Keratinocyte (primary cell): ENCODE measurements around the gene EMX2. TPM values are rescaled to one million over a fixed set of nuclear protein-coding genes. Genes with fewer than 3 reads are reported as not detected.

Experiments used
- DNase-seq: peaks from one replicate; pipeline ENCODE4 v3.0.0-alpha.2; 2011; ENCODE audit warnings: low read depth, missing footprints, low spot score
- FAIRE-seq: peaks from 2 replicates; lab custom pipeline; 2011; peaks lifted over from hg19 to GRCh38; lab: Jason Lieb, UNC
- H2AFZ ChIP-seq: 2 replicates; pipeline ENCODE4 v1.6.0; 2012; ENCODE audit warnings: low read length, control low read depth, inconsistent platforms; ENCODE audit not compliant: control insufficient read depth
- H3K27ac ChIP-seq: 2 replicates; pipeline ENCODE4 v1.5.1; 2011; ENCODE audit warnings: low read length; ENCODE audit not compliant: control insufficient read depth, insufficient read depth
- H3K27me3 ChIP-seq: 3 replicates; pipeline ENCODE4 v1.6.0; 2011; ENCODE audit warnings: low read length; ENCODE audit not compliant: control insufficient read depth, insufficient read depth; ENCODE audit errors: extremely low read depth
- H3K36me3 ChIP-seq, 2 experiments: 2 replicates in 1 of 2; 3 replicates in 1 of 2; pipeline ENCODE4 v1.5.1; 2011; ENCODE audit warnings: low read length in 2 of 2, mild to moderate bottlenecking in 1 of 2; ENCODE audit not compliant: control insufficient read depth in 2 of 2, insufficient read depth in 2 of 2; ENCODE audit errors: extremely low read depth in 1 of 2
- H3K4me1 ChIP-seq: 3 replicates; pipeline ENCODE4 v1.5.1; 2011; ENCODE audit warnings: low read length; ENCODE audit not compliant: control insufficient read depth, insufficient read depth; ENCODE audit errors: extremely low read depth
- H3K4me2 ChIP-seq: 3 replicates; pipeline ENCODE4 v1.6.0; 2011; ENCODE audit warnings: low read depth, low read length; ENCODE audit not compliant: control insufficient read depth, insufficient read depth; ENCODE audit errors: extremely low read depth
- H3K4me3 ChIP-seq, 3 experiments: fragments of 200-600 bp in 1 of 3; sonication (generic) in 1 of 3; 2 replicates in 2 of 3; 3 replicates in 1 of 3; pipeline ENCODE4 v1.5.1; 2011 to 2016; ENCODE audit warnings: low read length in 3 of 3, mild to moderate bottlenecking in 3 of 3, control low read depth in 2 of 3, inconsistent platforms in 1 of 3, low read depth in 1 of 3, mixed read lengths in 1 of 3, mixed run types in 1 of 3, moderate library complexity in 1 of 3; ENCODE audit not compliant: control insufficient read depth in 2 of 3, insufficient read depth in 2 of 3; ENCODE audit errors: extremely low read depth in 1 of 3
- H3K79me2 ChIP-seq: 2 replicates; pipeline ENCODE4 v1.6.0; 2012; ENCODE audit warnings: low read length; ENCODE audit not compliant: control insufficient read depth, insufficient read depth
- H3K9ac ChIP-seq: 3 replicates; pipeline ENCODE4 v1.6.0; 2011; ENCODE audit warnings: low read length; ENCODE audit not compliant: control insufficient read depth, insufficient read depth; ENCODE audit errors: extremely low read depth
- H3K9me1 ChIP-seq: 3 replicates; pipeline ENCODE4 v1.6.0; 2011; ENCODE audit warnings: low read length; ENCODE audit not compliant: control insufficient read depth, insufficient read depth; ENCODE audit errors: extremely low read depth
- H3K9me3 ChIP-seq: 2 replicates; pipeline ENCODE4 v1.5.1; 2012; ENCODE audit warnings: low read depth, low read length; ENCODE audit not compliant: control insufficient read depth
- H4K20me1 ChIP-seq: 3 replicates; pipeline ENCODE4 v1.6.0; 2011; ENCODE audit warnings: low read length; ENCODE audit not compliant: control insufficient read depth, insufficient read depth; ENCODE audit errors: extremely low read depth
- EZH2 ChIP-seq: IDR thresholded peaks from one replicate; pipeline ENCODE4 v1.6.1; 2012; ENCODE audit warnings: inconsistent platforms, mild to moderate bottlenecking, low read length, moderate library complexity
- dilution Hi-C: fragments of 300-500 bp; cut with MboI; formaldehyde crosslinking; loops from one replicate; pipeline ENCODE4 v1.7.0; 2020; ENCODE audit warnings: low sequenced_read_pairs; ENCODE audit not compliant: extremely low pct_ligation_motif_present
- polyA plus RNA-seq, 5 experiments: library from polyadenylated mRNA; depleted of rRNA in 3 of 5; stranded (reverse) in 3 of 5; stranded (forward) in 1 of 5; unstranded in 1 of 5; fragments of >200 nt; gene quantifications; 1 replicate in 1 of 5; 2 replicates in 3 of 5; 3 replicates in 1 of 5; pipeline versions ENCODE4 v1.2.1 to v1.2.3, GENCODE V29; 2011 to 2012; ENCODE audit warnings: missing spikeins in 2 of 5, low read depth in 1 of 5, low replicate concordance in 1 of 5
- TF ChIP-seq, protein P1 (sequence below), 3 experiments: IDR thresholded peaks in 1 of 3; conservative IDR thresholded peaks in 1 of 3; optimal IDR thresholded peaks in 1 of 3; 2 replicates in 2 of 3; 3 replicates in 1 of 3; pipeline versions ENCODE3 to v1.5.1; 2011; ENCODE audit warnings: low read length in 3 of 3, mild to moderate bottlenecking in 3 of 3, moderate library complexity in 2 of 3, control low read depth in 1 of 3, inconsistent platforms in 1 of 3; ENCODE audit not compliant: insufficient read depth in 2 of 3; ENCODE audit errors: extremely low read depth in 1 of 3

EMX2 gene
- polyA plus RNA-seq, 1 donor (not counting 4 experiments of a cell fraction or from before 2014, with no cell fraction given), result 2.8 TPM

DNA sequence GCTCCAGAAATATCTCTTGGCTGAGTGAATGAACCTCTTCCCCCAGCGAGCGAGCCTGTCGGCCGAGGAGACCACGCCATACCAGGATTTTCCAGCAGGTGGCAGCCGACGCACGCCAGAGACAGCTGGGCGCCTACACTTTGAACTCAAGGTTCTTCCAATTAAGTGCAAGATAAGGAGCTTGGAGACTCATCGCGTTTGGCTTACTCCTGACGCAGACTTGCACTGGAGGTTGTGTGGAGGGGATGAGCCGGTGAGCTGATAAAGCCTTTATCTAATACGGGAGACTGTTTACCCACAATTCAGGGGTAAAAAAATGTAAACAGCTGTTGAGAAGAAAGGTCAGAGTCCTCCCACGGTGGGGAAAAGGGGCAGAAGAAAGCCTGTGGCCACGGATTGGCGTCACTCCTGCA, 45.9 kb upstream of the EMX2 start:
- H3K9me3 ChIP-seq, result no peaks in the 10 kb centered on the region
- DNase-seq (peak; percentile 58), FAIRE-seq (peak; percentile 70)
- H3K79me2 ChIP-seq, result no peaks in the 10 kb centered on the region
- H2AFZ ChIP-seq, result no peak overlapping the region
- dilution Hi-C loops, result no loop called here
- no peaks in the 10 kb centered on the region for H4K20me1 ChIP-seq
- H3K36me3 ChIP-seq, result no peaks in the 10 kb centered on the region
- H3K27ac ChIP-seq, result no peak overlapping the region
- no peaks in the 10 kb centered on the region for H3K9me1 ChIP-seq
- H3K4me2 ChIP-seq, result no peak overlapping the region
- no peak for TF ChIP-seq EZH2
- TF ChIP-seq, protein P1, sequence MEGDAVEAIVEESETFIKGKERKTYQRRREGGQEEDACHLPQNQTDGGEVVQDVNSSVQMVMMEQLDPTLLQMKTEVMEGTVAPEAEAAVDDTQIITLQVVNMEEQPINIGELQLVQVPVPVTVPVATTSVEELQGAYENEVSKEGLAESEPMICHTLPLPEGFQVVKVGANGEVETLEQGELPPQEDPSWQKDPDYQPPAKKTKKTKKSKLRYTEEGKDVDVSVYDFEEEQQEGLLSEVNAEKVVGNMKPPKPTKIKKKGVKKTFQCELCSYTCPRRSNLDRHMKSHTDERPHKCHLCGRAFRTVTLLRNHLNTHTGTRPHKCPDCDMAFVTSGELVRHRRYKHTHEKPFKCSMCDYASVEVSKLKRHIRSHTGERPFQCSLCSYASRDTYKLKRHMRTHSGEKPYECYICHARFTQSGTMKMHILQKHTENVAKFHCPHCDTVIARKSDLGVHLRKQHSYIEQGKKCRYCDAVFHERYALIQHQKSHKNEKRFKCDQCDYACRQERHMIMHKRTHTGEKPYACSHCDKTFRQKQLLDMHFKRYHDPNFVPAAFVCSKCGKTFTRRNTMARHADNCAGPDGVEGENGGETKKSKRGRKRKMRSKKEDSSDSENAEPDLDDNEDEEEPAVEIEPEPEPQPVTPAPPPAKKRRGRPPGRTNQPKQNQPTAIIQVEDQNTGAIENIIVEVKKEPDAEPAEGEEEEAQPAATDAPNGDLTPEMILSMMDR (optimal IDR thresholded peaks at IDR 0.05 in 1 of 3, IDR thresholded peaks at IDR 0.05 in 1 of 3, conservative IDR thresholded peaks at IDR 0.05 in 1 of 3; ENCODE audit: extremely low read depth in 1 of 3, insufficient read depth in 2 of 3, low read length in 3 of 3), result peak; percentile 92 to 97 (median 95)
- H3K9ac ChIP-seq, result no peak overlapping the region
- H3K27me3 ChIP-seq, result peaks cover 4% of the 10 kb centered on the region
- no peak overlapping the region for H3K4me3 ChIP-seq
- no peaks in the 10 kb centered on the region for H3K4me1 ChIP-seq

DNA sequence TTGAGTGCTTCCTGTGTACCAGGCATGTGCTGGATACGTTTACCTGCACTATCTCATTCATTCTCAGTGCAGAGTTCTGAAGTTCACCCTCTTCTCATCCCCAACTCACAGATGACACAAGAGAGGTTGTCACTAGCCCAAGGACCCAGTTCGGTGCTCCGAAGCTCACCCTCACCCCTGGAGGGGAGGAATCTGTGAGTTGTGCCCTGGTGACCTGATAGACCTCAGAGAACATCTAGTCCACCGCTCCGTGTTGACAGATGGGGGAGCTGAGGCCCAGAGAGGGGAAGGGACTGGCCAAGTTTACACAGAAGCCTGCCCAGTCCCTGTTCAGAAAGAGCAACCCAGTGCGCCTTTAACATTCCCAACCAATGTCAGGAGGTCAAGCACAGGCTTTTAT, 44.8 kb upstream of the EMX2 start:
- Histone ChIP-seq H3K79me2 (no peaks in the 10 kb centered on the region), H4K20me1 (no peaks in the 10 kb centered on the region), H3K9me3 (no peaks in the 10 kb centered on the region), H3K36me3 (no peaks in the 10 kb centered on the region), H3K27me3 (no peaks in the 10 kb centered on the region), H3K27ac (no peak overlapping the region), H2AFZ (no peak overlapping the region), H3K4me3 (no peak overlapping the region), H3K9me1 (no peaks in the 10 kb centered on the region), H3K4me2 (no peak overlapping the region), H3K9ac (no peak overlapping the region), H3K4me1 (no peaks in the 10 kb centered on the region)
- DNase-seq (no peak), FAIRE-seq (no peak)
- no peak for TF ChIP-seq EZH2
- TF ChIP-seq, protein P1 (optimal IDR thresholded peaks at IDR 0.05 in 1 of 3, IDR thresholded peaks at IDR 0.05 in 1 of 3, conservative IDR thresholded peaks at IDR 0.05 in 1 of 3; ENCODE audit: extremely low read depth in 1 of 3, insufficient read depth in 2 of 3, low read length in 3 of 3), result no peak
- dilution Hi-C loops, result no loop called here
